Activated CD4-positive, alpha-beta memory T cell treated with anti-CD3 and anti-CD28 coated beads, Interleukin-2, amount 10 ng/mL, durations not matched to agents 7 days and 5 days (primary cell): ENCODE data around the gene OR10P1. TPM values are rescaled to one million over a fixed set of nuclear protein-coding genes. Genes with fewer than 3 reads are reported as not detected.

Experiments used
- CTCF ChIA-PET: fragments of 350-600 bp; sonication (Branson Sonifier 250); formaldehyde crosslinking; loops from one replicate; lab custom pipeline; 2021; ENCODE audit warnings: antibody characterized with exemption, inconsistent platforms; lab: Charles Lee
- POLR2A ChIA-PET: fragments of 350-600 bp; sonication (Branson Sonifier 250); formaldehyde crosslinking; loops from one replicate; lab custom pipeline; 2021; ENCODE audit warnings: antibody characterized with exemption; lab: Charles Lee
- DNase-seq: peaks from one replicate; pipeline ENCODE4 v3.0.0-alpha.2; 2020
- H3K27ac Mint-ChIP-seq: one replicate; pipeline ENCODE4 v1.8.0; 2021; ENCODE audit warnings: mild to moderate bottlenecking, mixed read lengths
- H3K27me3 Mint-ChIP-seq: one replicate; pipeline ENCODE4 v1.8.0; 2021; ENCODE audit warnings: mixed read lengths
- H3K36me3 Mint-ChIP-seq: one replicate; pipeline ENCODE4 v1.8.0; 2021; ENCODE audit warnings: low read depth, mixed read lengths
- H3K4me1 Mint-ChIP-seq: one replicate; pipeline ENCODE4 v1.8.0; 2021; ENCODE audit warnings: mixed read lengths
- H3K4me3 Mint-ChIP-seq: one replicate; pipeline ENCODE4 v1.8.0; 2021; ENCODE audit warnings: mild to moderate bottlenecking, mixed read lengths
- H3K9me3 Mint-ChIP-seq: one replicate; pipeline ENCODE4 v1.8.0; 2021; ENCODE audit warnings: mixed read lengths
- total RNA-seq, 2 experiments: library from RNA; stranded (reverse); gene quantifications; one replicate each; pipeline ENCODE4 v1.2.3, GENCODE V29; 2021

OR10P1 gene
- total RNA-seq, 2 experiments from 2014 or later: not detected

DNA sequence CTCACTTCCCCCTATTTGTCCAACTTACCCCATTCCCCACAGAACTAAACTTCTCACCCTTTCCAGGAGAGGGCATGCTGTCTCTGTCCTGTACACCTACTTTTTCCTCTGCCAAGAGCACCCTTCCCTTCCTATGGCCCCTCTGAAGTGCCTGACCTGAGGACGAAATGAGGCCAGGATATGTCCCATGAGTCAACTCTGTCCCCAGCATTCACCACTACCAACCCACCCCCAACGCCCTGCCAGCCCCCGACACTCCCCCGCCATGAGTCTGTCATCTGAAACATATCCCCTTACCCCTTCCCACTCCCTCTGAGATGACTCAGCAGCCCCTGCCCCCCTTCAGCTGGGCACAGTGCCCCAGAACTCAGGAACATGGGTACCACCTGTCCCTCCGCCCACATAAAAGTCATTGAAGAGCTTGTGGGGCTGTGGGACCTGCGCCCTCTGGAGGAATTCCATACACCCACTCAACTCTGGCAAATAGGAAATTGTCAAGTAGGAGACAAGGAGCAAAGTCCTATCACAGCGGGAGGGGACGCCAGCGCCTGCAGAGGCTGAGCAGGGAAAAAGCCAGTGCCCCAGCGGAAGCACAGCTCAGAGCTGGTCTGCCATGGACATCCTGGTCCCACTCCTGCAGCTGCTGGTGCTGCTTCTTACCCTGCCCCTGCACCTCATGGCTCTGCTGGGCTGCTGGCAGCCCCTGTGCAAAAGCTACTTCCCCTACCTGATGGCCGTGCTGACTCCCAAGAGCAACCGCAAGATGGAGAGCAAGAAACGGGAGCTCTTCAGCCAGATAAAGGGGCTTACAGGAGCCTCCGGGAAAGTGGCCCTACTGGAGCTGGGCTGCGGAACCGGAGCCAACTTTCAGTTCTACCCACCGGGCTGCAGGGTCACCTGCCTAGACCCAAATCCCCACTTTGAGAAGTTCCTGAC, 44.7 kb downstream of the OR10P1 start:
- peaks cover 31% of the 10 kb centered on the region for H3K27me3 Mint-ChIP-seq
- POLR2A ChIA-PET: no interaction called here

GRCh38 chr12:55682087-55682796, 45.5 kb downstream of the OR10P1 start:
- POLR2A ChIA-PET: no interaction called here
- CTCF ChIA-PET: no interaction called here

More for the DNA sequence above, 44.7 kb downstream of the OR10P1 start:
- CTCF ChIA-PET: no interaction called here
- Mint-ChIP-seq H3K27ac (no peak overlapping the region), H3K4me1 (peaks cover 1% of the 10 kb centered on the region), H3K4me3 (no peak overlapping the region), H3K9me3 (no peaks in the 10 kb centered on the region), H3K36me3 (no peaks in the 10 kb centered on the region)
- no peak for DNase-seq

GRCh38 chr12:55683676-55684075, 47.0 kb downstream of the OR10P1 start:
- no peak overlapping the region for H3K4me3 Mint-ChIP-seq
- peaks cover 1% of the 10 kb centered on the region for H3K4me1 Mint-ChIP-seq
- H3K27ac Mint-ChIP-seq: no peak overlapping the region
- DNase-seq: no peak
- ChIA-PET CTCF (no interaction called here), POLR2A (no interaction called here)
- H3K9me3 Mint-ChIP-seq: no peaks in the 10 kb centered on the region
- H3K27me3 Mint-ChIP-seq: peaks cover 33% of the 10 kb centered on the region
- no peaks in the 10 kb centered on the region for H3K36me3 Mint-ChIP-seq

More at GRCh38 chr12:55682087-55682796, 45.5 kb downstream of the OR10P1 start:
- H3K4me3 Mint-ChIP-seq: no peak overlapping the region
- no peak overlapping the region for H3K27ac Mint-ChIP-seq
- H3K9me3 Mint-ChIP-seq: no peaks in the 10 kb centered on the region
- H3K27me3 Mint-ChIP-seq: peaks cover 33% of the 10 kb centered on the region
- peaks cover 1% of the 10 kb centered on the region for H3K4me1 Mint-ChIP-seq
- DNase-seq: no peak
- no peaks in the 10 kb centered on the region for H3K36me3 Mint-ChIP-seq

DNA sequence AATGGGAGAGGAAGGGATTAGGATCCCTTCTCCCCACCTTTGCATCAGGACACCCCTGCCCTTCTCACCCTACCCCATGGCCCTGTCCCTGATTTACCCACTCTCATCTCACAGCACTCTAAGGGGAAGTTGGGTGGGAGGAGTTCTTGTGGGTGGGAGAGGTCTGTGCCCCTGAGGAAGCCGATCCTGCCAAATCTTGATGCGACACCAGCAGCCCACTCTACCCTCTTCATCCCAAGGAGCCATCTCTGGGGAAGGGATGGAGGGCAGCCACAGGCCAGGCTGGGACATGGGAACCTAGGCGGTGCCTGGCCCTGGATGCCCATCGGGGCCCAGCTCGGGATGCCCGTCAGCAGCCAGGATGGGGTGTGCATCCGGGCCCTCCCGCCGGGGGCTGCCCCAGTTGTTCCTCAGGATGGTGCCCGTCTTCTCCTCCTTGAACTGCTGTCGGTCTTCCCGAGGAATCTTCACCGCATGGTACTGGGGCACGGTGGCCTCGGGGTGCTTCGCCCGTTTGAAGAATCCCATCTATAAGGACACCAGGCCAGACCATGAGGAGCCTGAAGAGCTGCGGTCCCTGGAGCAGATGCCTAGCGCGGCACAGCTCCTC, 48.2 kb downstream of the OR10P1 start:
- DNase-seq: no peak
- H3K9me3 Mint-ChIP-seq: no peaks in the 10 kb centered on the region
- H3K4me3 Mint-ChIP-seq: no peak overlapping the region
- CTCF ChIA-PET: no interaction called here
- POLR2A ChIA-PET: no interaction called here
- no peaks in the 10 kb centered on the region for H3K36me3 Mint-ChIP-seq
- H3K27ac Mint-ChIP-seq: no peak overlapping the region
- peaks cover 1% of the 10 kb centered on the region for H3K4me1 Mint-ChIP-seq
- H3K27me3 Mint-ChIP-seq: peaks cover 28% of the 10 kb centered on the region

GRCh38 chr12:55685671-55686070, 49.0 kb downstream of the OR10P1 start:
- Mint-ChIP-seq H3K4me1 (peaks cover 1% of the 10 kb centered on the region), H3K9me3 (no peaks in the 10 kb centered on the region)

GRCh38 chr12:55686366-55687010, 49.8 kb downstream of the OR10P1 start:
- Mint-ChIP-seq H3K4me3 (no peak overlapping the region), H3K27ac (no peak overlapping the region), H3K9me3 (no peaks in the 10 kb centered on the region), H3K36me3 (no peaks in the 10 kb centered on the region), H3K4me1 (peaks cover 1% of the 10 kb centered on the region), H3K27me3 (peaks cover 17% of the 10 kb centered on the region)
- ChIA-PET POLR2A (no interaction called here), CTCF (no interaction called here)
- DNase-seq: no peak

More at GRCh38 chr12:55685671-55686070, 49.0 kb downstream of the OR10P1 start:
- Mint-ChIP-seq H3K27me3 (peaks cover 25% of the 10 kb centered on the region), H3K4me3 (no peak overlapping the region), H3K36me3 (no peaks in the 10 kb centered on the region), H3K27ac (no peak overlapping the region)
- CTCF ChIA-PET: no interaction called here
- POLR2A ChIA-PET: no interaction called here
- no peak for DNase-seq

Other genes with a start within 250 kb of the OR10P1 start
- not detected for gene OR6C65, start 236.4 kb upstream of the OR10P1 start, total RNA-seq
- gene OR6C76, start 210.6 kb upstream of the OR10P1 start, total RNA-seq: not detected
- not detected for gene OR6C2, start 192.8 kb upstream of the OR10P1 start, total RNA-seq
- under 1 TPM in 1 of 2 experiments, not detected in 1; 0.25 TPM for gene OR6C70, start 166.8 kb upstream of the OR10P1 start, total RNA-seq
- not detected for gene OR6C68, start 144.5 kb upstream of the OR10P1 start, total RNA-seq
- not detected for gene OR6C4, start 87.3 kb upstream of the OR10P1 start, total RNA-seq
- not detected for gene OR2AP1, start 64.4 kb upstream of the OR10P1 start, total RNA-seq
- 1 to 10 TPM; 1.9 to 2.0 TPM for gene ITGA7, start 71.0 kb downstream of the OR10P1 start, total RNA-seq
- 100 to 1,000 TPM; 156 to 162 TPM for gene BLOC1S1, start 79.2 kb downstream of the OR10P1 start, total RNA-seq
- gene RDH5, start 83.5 kb downstream of the OR10P1 start, total RNA-seq: 10 to 100 TPM in 1 of 2 experiments, 1 to 10 TPM in 1; 9.5 to 10.5 TPM
- 100 to 1,000 TPM; 177 to 185 TPM for gene CD63, start 92.1 kb downstream of the OR10P1 start, total RNA-seq
- gene GDF11, start 106.2 kb downstream of the OR10P1 start, total RNA-seq: 1 to 10 TPM; 7.2 to 7.9 TPM
- 10 to 100 TPM; 88.3 to 88.6 TPM for gene SARNP, start 180.8 kb downstream of the OR10P1 start, total RNA-seq
- 10 to 100 TPM; 56.3 to 60.2 TPM for gene ORMDL2, start 181.1 kb downstream of the OR10P1 start, total RNA-seq
- gene DNAJC14, start 192.7 kb downstream of the OR10P1 start, total RNA-seq: 10 to 100 TPM; 32.3 to 32.5 TPM
- gene MMP19, start 206.0 kb downstream of the OR10P1 start, total RNA-seq: not detected